Cardiac muscle cell (in vitro differentiated cells and primary cell): Measurements from ENCODE around the gene FNDC3B. TPM values are rescaled to one million over a fixed set of nuclear protein-coding genes. Genes with fewer than 3 reads are reported as not detected.

Experiments used
- DNase-seq, 2 donors: peaks; one replicate each; pipeline versions ENCODE4 v3.0.0 to v3.0.0-alpha.2; 2010 to 2017; ENCODE audit warnings: low read depth in 1 of 2, low spot score in 1 of 2
- H3K27ac ChIP-seq: fragments of 200-600 bp; sonication (generic); 2 replicates; pipeline ENCODE4 v1.5.1; 2016
- H3K27me3 ChIP-seq: fragments of 200-600 bp; sonication (generic); 2 replicates; pipeline ENCODE4 v1.6.0; 2016; ENCODE audit warnings: control low read depth
- H3K36me3 ChIP-seq: fragments of 200-600 bp; sonication (generic); 2 replicates; pipeline ENCODE4 v1.5.1; 2016; ENCODE audit warnings: control low read depth
- H3K4me1 ChIP-seq: fragments of 200-600 bp; sonication (generic); 2 replicates; pipeline ENCODE4 v1.8.1; 2017; ENCODE audit warnings: low read depth, mild to moderate bottlenecking, mixed run types
- H3K4me3 ChIP-seq: fragments of 200-600 bp; sonication (generic); 2 replicates; pipeline ENCODE4 v1.5.1; 2016; ENCODE audit warnings: mild to moderate bottlenecking
- H3K9me3 ChIP-seq: fragments of 200-600 bp; sonication (generic); 2 replicates; pipeline ENCODE4 v1.5.1; 2017; ENCODE audit warnings: low read depth, mild to moderate bottlenecking, control low read depth
- CTCF ChIP-seq: IDR thresholded peaks from 2 replicates; pipeline ENCODE4 v1.5.1; 2012; ENCODE audit warnings: low read depth, mild to moderate bottlenecking, low read length
- polyA plus RNA-seq: library from polyadenylated mRNA; unstranded; fragments of >200 nt; fragmentation: Nextera tagmentation; extraction: Ambion mirVana; gene quantifications from 2 replicates; pipeline ENCODE4 v1.2.1, GENCODE V29; 2016
- total RNA-seq: library from RNA; depleted of rRNA; stranded (reverse); fragments of >200 nt; gene quantifications from 2 replicates; pipeline ENCODE4 v1.2.3, GENCODE V29; 2016

FNDC3B gene
- total and polyA plus RNA-seq, 2 experiments from 2014 or later, result 55.2 to 62.3 TPM

- no peak overlapping the region for H3K4me3 ChIP-seq
- peak overlapping the region; percentile 86 for H3K27ac ChIP-seq
- no peaks in the 10 kb centered on the region for H3K9me3 ChIP-seq
- H3K27me3 ChIP-seq, result no peaks in the 10 kb centered on the region
- peak in 1 of 2 donors; percentile 77 for DNase-seq
- no peak for TF ChIP-seq CTCF
- H3K36me3 ChIP-seq, result peaks cover 21% of the 10 kb centered on the region
- peaks cover 54% of the 10 kb centered on the region for H3K4me1 ChIP-seq
Observed at GRCh38 chr3:172313671-172314070, 274.3 kb downstream of the FNDC3B start.

- Histone ChIP-seq H3K27ac (peak overlapping the region; percentile 86), H3K4me1 (peaks cover 52% of the 10 kb centered on the region), H3K36me3 (peaks cover 21% of the 10 kb centered on the region), H3K9me3 (no peaks in the 10 kb centered on the region), H3K27me3 (no peaks in the 10 kb centered on the region), H3K4me3 (no peak overlapping the region)
- TF ChIP-seq CTCF, result no peak
- no peak for DNase-seq
Observed at GRCh38 chr3:172314591-172315160, 275.3 kb downstream of the FNDC3B start.

GRCh38 chr3:172315401-172316091 lies 276.2 kb downstream of the FNDC3B start:
- Histone ChIP-seq H3K4me1 (peaks cover 58% of the 10 kb centered on the region), H3K27ac (peak overlapping the region; percentile 86), H3K36me3 (peaks cover 16% of the 10 kb centered on the region), H3K9me3 (no peaks in the 10 kb centered on the region), H3K27me3 (no peaks in the 10 kb centered on the region), H3K4me3 (no peak overlapping the region)
- peak in 1 of 2 donors; percentile 81 for DNase-seq
- TF ChIP-seq CTCF, result no peak

GRCh38 chr3:172316758-172317157 lies 277.4 kb downstream of the FNDC3B start:
- TF ChIP-seq CTCF, result no peak
- H3K27me3 ChIP-seq, result no peaks in the 10 kb centered on the region
- H3K36me3 ChIP-seq, result peaks cover 8% of the 10 kb centered on the region
- no peaks in the 10 kb centered on the region for H3K9me3 ChIP-seq
- peaks cover 67% of the 10 kb centered on the region for H3K4me1 ChIP-seq
- H3K27ac ChIP-seq, result peak overlapping the region; percentile 50
- no peak for DNase-seq
- no peak overlapping the region for H3K4me3 ChIP-seq

GRCh38 chr3:172317481-172317880 lies 278.1 kb downstream of the FNDC3B start:
- no peak overlapping the region for H3K4me3 ChIP-seq
- no peak for DNase-seq
- no peak for TF ChIP-seq CTCF
- H3K4me1 ChIP-seq, result peaks cover 66% of the 10 kb centered on the region
- no peaks in the 10 kb centered on the region for H3K9me3 ChIP-seq
- H3K27ac ChIP-seq, result peak overlapping the region; percentile 87
- H3K36me3 ChIP-seq, result peaks cover 3% of the 10 kb centered on the region
- H3K27me3 ChIP-seq, result no peaks in the 10 kb centered on the region
